Neural cell (in vitro differentiated cells): Measurements from ENCODE around the gene TIGD7. TPM values are rescaled to one million over a fixed set of nuclear protein-coding genes. Genes with fewer than 3 reads are reported as not detected.

Experiments used
- H2AFZ ChIP-seq: fragments of 200-600, 300-800 bp; sonication (generic), shearing (Covaris generic); 2 replicates; pipeline ENCODE4 v1.6.0; 2014; ENCODE audit warnings: low read depth, mild to moderate bottlenecking, antibody characterized with exemption, low read length, moderate library complexity
- H3F3A ChIP-seq: fragments of 200-600 bp; shearing (Covaris generic); 2 replicates; pipeline ENCODE4 v1.6.1; 2016; ENCODE audit warnings: mild to moderate bottlenecking, moderate library complexity, mixed read lengths, antibody characterized with exemption, low read length; ENCODE audit not compliant: insufficient read depth, poor library complexity, severe bottlenecking
- H3K27ac ChIP-seq: fragments of 200-600, 300-800 bp; sonication (generic), shearing (Covaris generic); 2 replicates; pipeline ENCODE4 v1.5.1; 2014; ENCODE audit warnings: mild to moderate bottlenecking, low read length, moderate library complexity
- H3K27me3 ChIP-seq: fragments of 300-800, 200-600 bp; sonication (generic), shearing (Covaris generic); 2 replicates; pipeline ENCODE4 v1.6.0; 2014; ENCODE audit warnings: mild to moderate bottlenecking, low read depth, low read length, moderate library complexity; ENCODE audit not compliant: insufficient read depth
- H3K36me3 ChIP-seq: fragments of 300-800, 200-600 bp; sonication (generic), shearing (Covaris generic); 2 replicates; pipeline ENCODE4 v1.5.1; 2014; ENCODE audit warnings: mild to moderate bottlenecking, antibody characterized with exemption, low read length, moderate library complexity; ENCODE audit not compliant: insufficient read depth
- H3K4me2 ChIP-seq: fragments of 300-800, 200-600 bp; sonication (generic), shearing (Covaris generic); 2 replicates; pipeline ENCODE4 v1.6.0; 2014; ENCODE audit warnings: mild to moderate bottlenecking, low read length
- H3K4me3 ChIP-seq: fragments of 300-800, 200-600 bp; sonication (generic), shearing (Covaris generic); 2 replicates; pipeline ENCODE4 v1.5.1; 2014; ENCODE audit warnings: mild to moderate bottlenecking, low read length, moderate library complexity
- H3K79me2 ChIP-seq: fragments of 200-600 bp; shearing (Covaris generic); replicated peaks from 2 replicates; pipeline ENCODE4 v1.6.0; 2014; ENCODE audit warnings: mild to moderate bottlenecking, low read length, moderate library complexity; ENCODE audit not compliant: insufficient read depth
- H3K9ac ChIP-seq: fragments of 300-800, 200-600 bp; sonication (generic), shearing (Covaris generic); 2 replicates; pipeline ENCODE4 v1.6.1; 2016; ENCODE audit warnings: mild to moderate bottlenecking, low read length, mixed read lengths
- H3K9me2 ChIP-seq: fragments of 200-600 bp; shearing (Covaris generic); 2 replicates; pipeline ENCODE4 v1.6.1; 2016; ENCODE audit warnings: mild to moderate bottlenecking, low read length, mixed read lengths; ENCODE audit not compliant: insufficient read depth
- H3K9me3 ChIP-seq: fragments of 200-600, 300-800 bp; sonication (generic), shearing (Covaris generic); 2 replicates; pipeline ENCODE4 v1.6.1; 2016; ENCODE audit warnings: mild to moderate bottlenecking, mixed run types, low read length, moderate library complexity, mixed read lengths
- H4K20me1 ChIP-seq: fragments of 200-600 bp; shearing (Covaris generic); 2 replicates; pipeline ENCODE4 v1.6.1; 2016; ENCODE audit warnings: mild to moderate bottlenecking, mixed run types; ENCODE audit not compliant: insufficient read depth
- CTCF ChIP-seq: fragments of 450-650 bp; IDR thresholded peaks from 2 replicates; pipeline ENCODE4 v1.5.1; 2014; ENCODE audit warnings: antibody characterized with exemption, mild to moderate bottlenecking, moderate library complexity; ENCODE audit not compliant: poor library complexity, severe bottlenecking
- EP300 ChIP-seq: fragments of 450-650 bp; conservative IDR thresholded peaks from 2 replicates; pipeline ENCODE4 v1.6.1; 2014; ENCODE audit warnings: antibody characterized with exemption, mild to moderate bottlenecking, moderate library complexity; ENCODE audit not compliant: poor library complexity, severe bottlenecking
- EZH2 ChIP-seq: fragments of 200-600, 300-800 bp; shearing (Covaris generic), sonication (generic); IDR thresholded peaks from 2 replicates; pipeline ENCODE4 v1.6.1; 2014; ENCODE audit warnings: antibody characterized with exemption, low read length, borderline replicate concordance, mild to moderate bottlenecking; ENCODE audit not compliant: insufficient read depth, poor library complexity, severe bottlenecking
- MXI1 ChIP-seq: fragments of 450-650 bp; conservative IDR thresholded peaks from 2 replicates; pipeline ENCODE4 v1.6.1; 2014; ENCODE audit warnings: antibody characterized with exemption, mild to moderate bottlenecking; ENCODE audit not compliant: poor library complexity, severe bottlenecking
- POLR2AphosphoS5 ChIP-seq: IDR thresholded peaks from 2 replicates; pipeline ENCODE4 v1.6.1; 2012
- RAD21 ChIP-seq: fragments of 450-650 bp; conservative IDR thresholded peaks from 2 replicates; pipeline ENCODE4 v1.6.1; 2014; ENCODE audit warnings: antibody characterized with exemption, mild to moderate bottlenecking, moderate library complexity
- SMC3 ChIP-seq: fragments of 450-650 bp; conservative IDR thresholded peaks from 2 replicates; pipeline ENCODE4 v1.6.1; 2014; ENCODE audit warnings: antibody characterized with exemption, mild to moderate bottlenecking, moderate library complexity; ENCODE audit not compliant: poor library complexity
- TAF1 ChIP-seq: IDR thresholded peaks from 2 replicates; pipeline ENCODE4 v1.6.1; 2012; ENCODE audit warnings: low read depth
- polyA plus RNA-seq: library from polyadenylated mRNA; depleted of rRNA; stranded (reverse); fragments of >200 nt; gene quantifications from 2 replicates; pipeline ENCODE4 v1.2.3, GENCODE V29; 2014
- TF ChIP-seq, protein P1 (sequence below): IDR thresholded peaks from 2 replicates; pipeline ENCODE4 v1.6.1; 2012; ENCODE audit warnings: borderline replicate concordance

The TIGD7 gene
- polyA plus RNA-seq, 1 donor from 2014 or later = 25.2 TPM

GRCh38 chr16:3249451-3249850, 55.8 kb downstream of the TIGD7 start:
- Histone ChIP-seq H3K27ac (no peak overlapping the region), H3K9me3 (no peaks in the 10 kb centered on the region), H3K4me2 (no peak overlapping the region), H3F3A (no peaks in the 10 kb centered on the region), H3K27me3 (no peaks in the 10 kb centered on the region), H3K9me2 (no peaks in the 10 kb centered on the region), H3K9ac (no peak overlapping the region), H3K4me3 (no peak overlapping the region), H2AFZ (no peak overlapping the region), H3K79me2 (no peaks in the 10 kb centered on the region), H4K20me1 (no peaks in the 10 kb centered on the region), H3K36me3 (no peaks in the 10 kb centered on the region)
- TF ChIP-seq EP300 (no peak), POLR2AphosphoS5 (no peak), SMC3 (no peak), EZH2 (no peak), CTCF (no peak), TAF1 (no peak), MXI1 (no peak), RAD21 (no peak)
- TF ChIP-seq, protein P1, sequence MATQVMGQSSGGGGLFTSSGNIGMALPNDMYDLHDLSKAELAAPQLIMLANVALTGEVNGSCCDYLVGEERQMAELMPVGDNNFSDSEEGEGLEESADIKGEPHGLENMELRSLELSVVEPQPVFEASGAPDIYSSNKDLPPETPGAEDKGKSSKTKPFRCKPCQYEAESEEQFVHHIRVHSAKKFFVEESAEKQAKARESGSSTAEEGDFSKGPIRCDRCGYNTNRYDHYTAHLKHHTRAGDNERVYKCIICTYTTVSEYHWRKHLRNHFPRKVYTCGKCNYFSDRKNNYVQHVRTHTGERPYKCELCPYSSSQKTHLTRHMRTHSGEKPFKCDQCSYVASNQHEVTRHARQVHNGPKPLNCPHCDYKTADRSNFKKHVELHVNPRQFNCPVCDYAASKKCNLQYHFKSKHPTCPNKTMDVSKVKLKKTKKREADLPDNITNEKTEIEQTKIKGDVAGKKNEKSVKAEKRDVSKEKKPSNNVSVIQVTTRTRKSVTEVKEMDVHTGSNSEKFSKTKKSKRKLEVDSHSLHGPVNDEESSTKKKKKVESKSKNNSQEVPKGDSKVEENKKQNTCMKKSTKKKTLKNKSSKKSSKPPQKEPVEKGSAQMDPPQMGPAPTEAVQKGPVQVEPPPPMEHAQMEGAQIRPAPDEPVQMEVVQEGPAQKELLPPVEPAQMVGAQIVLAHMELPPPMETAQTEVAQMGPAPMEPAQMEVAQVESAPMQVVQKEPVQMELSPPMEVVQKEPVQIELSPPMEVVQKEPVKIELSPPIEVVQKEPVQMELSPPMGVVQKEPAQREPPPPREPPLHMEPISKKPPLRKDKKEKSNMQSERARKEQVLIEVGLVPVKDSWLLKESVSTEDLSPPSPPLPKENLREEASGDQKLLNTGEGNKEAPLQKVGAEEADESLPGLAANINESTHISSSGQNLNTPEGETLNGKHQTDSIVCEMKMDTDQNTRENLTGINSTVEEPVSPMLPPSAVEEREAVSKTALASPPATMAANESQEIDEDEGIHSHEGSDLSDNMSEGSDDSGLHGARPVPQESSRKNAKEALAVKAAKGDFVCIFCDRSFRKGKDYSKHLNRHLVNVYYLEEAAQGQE = no peak

DNA sequence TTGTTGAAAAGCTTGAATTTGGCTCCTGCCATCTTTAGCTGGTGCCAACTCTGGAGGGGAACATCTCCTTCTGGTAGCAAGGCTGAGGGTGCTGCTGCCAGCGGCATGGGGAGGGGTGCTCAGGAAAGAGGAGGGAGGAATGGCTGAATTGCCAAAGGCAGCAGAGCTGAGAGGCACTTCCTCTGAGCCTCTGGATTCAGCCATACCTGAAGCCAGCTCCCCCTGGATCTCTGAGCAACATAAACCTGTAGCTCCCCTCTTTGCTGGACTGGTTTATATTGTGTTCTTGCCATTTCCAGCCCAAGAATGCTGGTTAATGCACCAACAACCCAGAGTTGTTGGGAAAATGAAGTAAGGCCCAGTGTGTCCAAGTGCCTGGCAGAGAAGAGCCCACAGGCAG, 56.2 kb downstream of the TIGD7 start:
- Histone ChIP-seq H3K9ac (no peak overlapping the region), H3K79me2 (no peaks in the 10 kb centered on the region), H3K9me3 (no peaks in the 10 kb centered on the region), H3K4me3 (no peak overlapping the region), H3F3A (no peaks in the 10 kb centered on the region), H4K20me1 (no peaks in the 10 kb centered on the region), H3K9me2 (no peaks in the 10 kb centered on the region), H3K27me3 (no peaks in the 10 kb centered on the region), H3K36me3 (no peaks in the 10 kb centered on the region), H2AFZ (no peak overlapping the region), H3K27ac (no peak overlapping the region), H3K4me2 (no peak overlapping the region)
- TF ChIP-seq EP300 = no peak
- no peak for TF ChIP-seq POLR2AphosphoS5
- TF ChIP-seq, protein P1 = no peak
- no peak for TF ChIP-seq EZH2
- no peak for TF ChIP-seq CTCF
